Caco-2 (cell line): Measurements from ENCODE around the gene FCHSD1. TPM values are rescaled to one million over a fixed set of nuclear protein-coding genes. Genes with fewer than 3 reads are reported as not detected.

Experiments used
- BruUV-seq: library from RNA; stranded (reverse); fragments of 400-500 nt; replicated peaks from 2 replicates; lab custom pipeline; 2021; lab: Mats Ljungman, UMichigan
- CTCF ChIA-PET: fragments of 300-600 bp; sonication (Branson Sonifier 250); formaldehyde crosslinking; loops from one replicate; lab custom pipeline; 2022; ENCODE audit warnings: antibody characterized with exemption; lab: Charles Lee
- POLR2A ChIA-PET: fragments of 300-600 bp; sonication (Branson Sonifier 250); formaldehyde crosslinking; loops from one replicate; lab custom pipeline; 2022; ENCODE audit warnings: antibody characterized with exemption; lab: Charles Lee
- DNase-seq, 2 experiments: peaks; one replicate each; pipeline versions ENCODE4 v3.0.0 to v3.0.0-alpha.2; 2020 to 2022
- H3K27me3 ChIP-seq: replicated peaks from 2 replicates; pipeline ENCODE4 v1.6.0; 2011; ENCODE audit warnings: low read length; ENCODE audit not compliant: control insufficient read depth, insufficient read depth
- H3K36me3 ChIP-seq: 2 replicates; pipeline ENCODE4 v1.5.1; 2011; ENCODE audit warnings: low read length; ENCODE audit not compliant: control insufficient read depth, insufficient read depth
- H3K4me1 ChIP-seq: fragments of 250-450 bp; sonication (Bioruptor Pico); 2 replicates; pipeline ENCODE4 v1.5.1; 2020; ENCODE audit warnings: mild to moderate bottlenecking
- H3K4me3 ChIP-seq: 2 replicates; pipeline ENCODE4 v1.5.1; 2011; ENCODE audit warnings: low read depth, mild to moderate bottlenecking, control low read depth, low read length
- H3K9me3 ChIP-seq: fragments of 250-450 bp; sonication (Bioruptor Pico); 2 replicates; pipeline ENCODE4 v1.5.1; 2020; ENCODE audit warnings: mild to moderate bottlenecking, moderate library complexity
- H3K27ac Mint-ChIP-seq: one replicate; pipeline ENCODE4 v1.8.0; 2022; ENCODE audit warnings: mixed read lengths; ENCODE audit not compliant: unreplicated experiment
- H3K27me3 Mint-ChIP-seq: one replicate; pipeline ENCODE4 v1.8.0; 2022; ENCODE audit warnings: mixed read lengths; ENCODE audit not compliant: insufficient read depth, unreplicated experiment
- H3K36me3 Mint-ChIP-seq: one replicate; pipeline ENCODE4 v1.8.0; 2022; ENCODE audit warnings: mild to moderate bottlenecking, mixed read lengths; ENCODE audit not compliant: insufficient read depth, unreplicated experiment
- H3K4me1 Mint-ChIP-seq: one replicate; pipeline ENCODE4 v1.8.0; 2022; ENCODE audit warnings: low read depth, mixed read lengths; ENCODE audit not compliant: unreplicated experiment
- H3K4me3 Mint-ChIP-seq: one replicate; pipeline ENCODE4 v1.8.0; 2022; ENCODE audit warnings: mild to moderate bottlenecking, moderate library complexity, mixed read lengths; ENCODE audit not compliant: unreplicated experiment
- H3K9me3 Mint-ChIP-seq: one replicate; pipeline ENCODE4 v1.8.0; 2022; ENCODE audit warnings: mixed read lengths; ENCODE audit not compliant: unreplicated experiment
- intact Hi-C: fragments of 100-400 bp; cut with micrococcal nuclease; formaldehyde crosslinking; loops from one replicate; pipeline ENCODE4 v1.10.0; 2022; ENCODE audit not compliant: unreplicated experiment
- total RNA-seq: library from RNA; stranded (reverse); gene quantifications from 2 replicates; pipeline ENCODE4 v1.2.3, GENCODE V29; 2022
- TF ChIP-seq, protein P1 (sequence below), 2 experiments: fragments of 200-600 bp in 1 of 2; IDR thresholded peaks; 1 replicate in 1 of 2; 2 replicates in 1 of 2; pipeline versions ENCODE4 v1.5.1 to v1.8.0; 2011 to 2022; ENCODE audit warnings: antibody characterized with exemption in 1 of 2, control low read depth in 1 of 2, inconsistent platforms in 1 of 2, low read depth in 1 of 2, low read length in 1 of 2, mild to moderate bottlenecking in 1 of 2, moderate library complexity in 1 of 2; ENCODE audit not compliant: insufficient read depth in 1 of 2, severe bottlenecking in 1 of 2, unreplicated experiment in 1 of 2

The FCHSD1 gene
- total RNA-seq, 1 experiment from 2014 or later: 25.0 TPM

DNA sequence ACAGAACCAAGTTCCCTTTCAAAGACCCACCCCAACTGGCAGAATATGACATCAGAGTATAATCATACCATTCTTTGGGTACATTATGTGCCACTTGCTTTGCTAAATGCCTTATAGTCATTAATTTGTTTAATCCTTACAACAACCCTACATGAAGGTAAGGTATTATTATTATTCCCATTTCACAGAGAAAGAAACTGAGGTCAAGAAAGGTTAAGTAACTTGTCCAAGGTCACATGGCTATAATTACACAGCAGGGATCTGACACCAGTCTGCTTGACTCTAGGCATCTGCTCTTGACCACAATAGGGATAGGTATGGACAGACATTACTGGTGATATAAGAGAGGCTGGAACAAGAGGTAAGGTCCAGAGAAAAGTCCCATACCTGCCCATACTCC lies 1.2 kb downstream of the FCHSD1 start:
- ChIA-PET POLR2A (interaction anchor here (0.5 kb wide), 1 partner anchor 673 kb away, joined by 9 read pairs; no protein-coding TSS in a partner anchor), CTCF (interaction anchor here (0.6 kb wide), 1 partner anchor 17 kb away, joined by 6 read pairs; no protein-coding TSS in a partner anchor)
- no peak overlapping the region for H3K27ac Mint-ChIP-seq
- H3K4me3 ChIP-seq: no peak overlapping the region
- no peak for DNase-seq
- intact Hi-C loops: no loop called here
- H3K4me3 Mint-ChIP-seq: peak overlapping the region; percentile 92
- no peaks in the 10 kb centered on the region for H3K27me3 Mint-ChIP-seq
- peaks cover 4% of the 10 kb centered on the region for H3K36me3 Mint-ChIP-seq
- peaks cover 5% of the 10 kb centered on the region for H3K4me1 ChIP-seq
- H3K9me3 ChIP-seq: no peaks in the 10 kb centered on the region
- TF ChIP-seq, protein P1, sequence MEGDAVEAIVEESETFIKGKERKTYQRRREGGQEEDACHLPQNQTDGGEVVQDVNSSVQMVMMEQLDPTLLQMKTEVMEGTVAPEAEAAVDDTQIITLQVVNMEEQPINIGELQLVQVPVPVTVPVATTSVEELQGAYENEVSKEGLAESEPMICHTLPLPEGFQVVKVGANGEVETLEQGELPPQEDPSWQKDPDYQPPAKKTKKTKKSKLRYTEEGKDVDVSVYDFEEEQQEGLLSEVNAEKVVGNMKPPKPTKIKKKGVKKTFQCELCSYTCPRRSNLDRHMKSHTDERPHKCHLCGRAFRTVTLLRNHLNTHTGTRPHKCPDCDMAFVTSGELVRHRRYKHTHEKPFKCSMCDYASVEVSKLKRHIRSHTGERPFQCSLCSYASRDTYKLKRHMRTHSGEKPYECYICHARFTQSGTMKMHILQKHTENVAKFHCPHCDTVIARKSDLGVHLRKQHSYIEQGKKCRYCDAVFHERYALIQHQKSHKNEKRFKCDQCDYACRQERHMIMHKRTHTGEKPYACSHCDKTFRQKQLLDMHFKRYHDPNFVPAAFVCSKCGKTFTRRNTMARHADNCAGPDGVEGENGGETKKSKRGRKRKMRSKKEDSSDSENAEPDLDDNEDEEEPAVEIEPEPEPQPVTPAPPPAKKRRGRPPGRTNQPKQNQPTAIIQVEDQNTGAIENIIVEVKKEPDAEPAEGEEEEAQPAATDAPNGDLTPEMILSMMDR (IDR thresholded peaks at IDR 0.05; ENCODE audit: insufficient read depth in 1 of 2, low read depth in 1 of 2, low read length in 1 of 2, severe bottlenecking in 1 of 2, unreplicated experiment in 1 of 2): no peak
- H3K9me3 Mint-ChIP-seq: no peaks in the 10 kb centered on the region
- 0 out of 2 replicates have a peak, but pooled peaks cover 2% of the 10 kb centered on the region for H3K36me3 ChIP-seq
- peaks cover 22% of the 10 kb centered on the region for H3K4me1 Mint-ChIP-seq
- TSS peak; percentile 55 for BruUV-seq
- no peaks in the 10 kb centered on the region for H3K27me3 ChIP-seq

GRCh38 chr5:141649056-141649688 lies 2.0 kb downstream of the FCHSD1 start:
- H3K4me1 Mint-ChIP-seq: peaks cover 22% of the 10 kb centered on the region
- H3K9me3 Mint-ChIP-seq: no peaks in the 10 kb centered on the region
- no peak overlapping the region for H3K27ac Mint-ChIP-seq
- DNase-seq: no peak
- no TSS peak for BruUV-seq
- Histone ChIP-seq H3K27me3 (no peaks in the 10 kb centered on the region), H3K4me1 (peaks cover 5% of the 10 kb centered on the region), H3K9me3 (no peaks in the 10 kb centered on the region), H3K36me3 (0 out of 2 replicates have a peak, but pooled peaks cover 2% of the 10 kb centered on the region), H3K4me3 (no peak overlapping the region)
- ChIA-PET POLR2A (no interaction called here), CTCF (interaction anchor here (0.6 kb wide), 1 partner anchor 16 kb away, joined by 6 read pairs; no protein-coding TSS in a partner anchor)
- intact Hi-C loops: no loop called here
- TF ChIP-seq, protein P1 (IDR thresholded peaks at IDR 0.05; ENCODE audit: insufficient read depth in 1 of 2, low read depth in 1 of 2, low read length in 1 of 2, severe bottlenecking in 1 of 2, unreplicated experiment in 1 of 2): no peak
- no peak overlapping the region for H3K4me3 Mint-ChIP-seq
- H3K27me3 Mint-ChIP-seq: no peaks in the 10 kb centered on the region
- H3K36me3 Mint-ChIP-seq: peaks cover 4% of the 10 kb centered on the region

- CTCF ChIA-PET: no interaction called here
- H3K4me1 ChIP-seq: peaks cover 5% of the 10 kb centered on the region
- no TSS peak for BruUV-seq
- Mint-ChIP-seq H3K36me3 (peaks cover 4% of the 10 kb centered on the region), H3K4me3 (no peak overlapping the region), H3K9me3 (no peaks in the 10 kb centered on the region), H3K27me3 (no peaks in the 10 kb centered on the region), H3K27ac (no peak overlapping the region), H3K4me1 (peaks cover 21% of the 10 kb centered on the region)
- TF ChIP-seq, protein P1 (IDR thresholded peaks at IDR 0.05; ENCODE audit: insufficient read depth in 1 of 2, low read depth in 1 of 2, low read length in 1 of 2, severe bottlenecking in 1 of 2, unreplicated experiment in 1 of 2): no peak
- no peak overlapping the region for H3K4me3 ChIP-seq
- no peaks in the 10 kb centered on the region for H3K27me3 ChIP-seq
- intact Hi-C loops: no loop called here
- no peak for DNase-seq
- 0 out of 2 replicates have a peak, but pooled peaks cover 2% of the 10 kb centered on the region for H3K36me3 ChIP-seq
- POLR2A ChIA-PET: no interaction called here
- no peaks in the 10 kb centered on the region for H3K9me3 ChIP-seq
Measured at GRCh38 chr5:141647851-141648250, 3.4 kb downstream of the FCHSD1 start.
